ENCODE data around the gene TSPAN1. TPM values are rescaled to one million over a fixed set of nuclear protein-coding genes. Genes with fewer than 3 reads are reported as not detected.

Gene TSPAN1
- total RNA-seq, 1 experiment from 2014 or later: 134 TPM

DNA sequence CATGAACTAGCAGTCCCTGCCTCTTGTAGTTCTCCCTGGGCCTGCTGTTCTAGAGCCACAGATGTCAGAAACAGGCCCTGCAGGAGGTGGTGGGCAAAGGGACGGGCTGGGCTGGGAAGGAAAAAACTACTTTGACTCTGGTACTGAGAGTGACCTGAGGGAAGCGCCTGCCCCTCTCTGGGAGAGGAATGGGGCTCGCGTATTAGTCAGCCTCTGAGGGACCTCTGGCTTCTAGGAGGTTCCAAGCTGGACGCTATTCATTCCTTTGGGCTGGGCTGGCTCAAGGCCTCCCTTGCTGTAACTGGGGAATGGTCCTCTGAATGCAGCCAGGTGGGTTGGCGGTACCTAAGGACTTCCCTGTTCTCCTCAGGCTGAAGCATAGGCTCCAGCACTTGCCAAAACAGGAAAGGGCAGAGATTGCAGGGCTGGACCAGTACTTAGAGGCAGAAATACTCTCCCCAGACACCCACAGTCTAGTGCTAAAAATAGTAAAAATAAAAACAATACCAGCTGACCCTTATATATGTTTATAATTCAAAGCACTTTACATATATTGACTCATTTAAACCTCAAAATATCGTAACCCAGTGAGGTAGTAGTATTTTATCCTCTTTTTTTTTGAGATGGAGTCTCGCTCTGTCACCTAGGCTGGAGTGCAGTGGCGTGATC lies 16.3 kb downstream of the TSPAN1 start:
- no TSS peak for BruUV-seq (replicated peaks)
- Histone ChIP-seq H3F3A (ENCODE audit: insufficient read depth, low read depth) (peaks cover 80% of the 10 kb centered on the region), H2AFZ (no peak overlapping the region), H3K27me3 (ENCODE audit: insufficient read depth, low read depth) (no peaks in the 10 kb centered on the region), H3K36me3 (ENCODE audit: low read depth) (peaks cover 31% of the 10 kb centered on the region), H3K4me1 (replicated peaks; ENCODE audit: insufficient read depth) (peaks cover 24% of the 10 kb centered on the region), H3K9me3 (ENCODE audit: insufficient read depth, low read depth) (no peaks in the 10 kb centered on the region), H3K9me2 (ENCODE audit: insufficient read depth) (no peaks in the 10 kb centered on the region), H3K79me2 (ENCODE audit: low read depth) (peaks cover 8% of the 10 kb centered on the region), H3K4me3 (no peak overlapping the region), H4K20me1 (ENCODE audit: insufficient read depth) (peaks cover 7% of the 10 kb centered on the region; the same call in 1 of the 2 replicates), H3K27ac (no peak overlapping the region), H3K4me2 (no peak overlapping the region)
- CTCF ChIA-PET: interaction anchor here (0.7 to 1.5 kb wide), 3 partner anchors 10 to 32 kb away, joined by 3 to 7 read pairs (median 3); no protein-coding TSS in a partner anchor
- TF ChIP-seq CTCF (conservative IDR thresholded peaks at IDR 0.05) (no peak), EZH2 (IDR thresholded peaks at IDR 0.05; ENCODE audit: low read depth) (no peak)
- POLR2A ChIA-PET (ENCODE audit: unreplicated experiment): no interaction called here
- DNase-seq: no peak
- intact Hi-C loops (cut with micrococcal nuclease; ENCODE audit: unreplicated experiment): no loop called here

DNA sequence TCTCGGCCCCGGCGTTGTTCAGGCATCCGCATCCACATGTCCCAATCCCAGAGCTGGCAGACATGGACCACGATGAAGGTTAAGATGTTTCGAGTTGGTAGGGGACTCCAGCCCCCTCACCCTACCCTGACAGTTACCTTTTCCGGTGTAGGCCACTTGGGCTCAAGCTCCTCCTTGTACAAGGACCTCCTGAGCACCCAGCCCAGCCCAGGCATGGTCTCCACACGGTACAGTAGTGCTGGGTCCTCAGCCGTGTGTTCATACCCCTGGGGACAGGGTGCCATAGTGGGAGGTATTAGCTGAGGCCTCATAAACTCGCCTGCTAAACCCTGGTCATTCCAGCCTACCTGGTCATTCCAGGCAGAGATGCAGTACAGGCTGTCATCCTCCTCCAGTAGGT lies 17.3 kb downstream of the TSPAN1 start:
- Histone ChIP-seq H3K27ac (no peak overlapping the region), H2AFZ (no peak overlapping the region), H3K9me3 (ENCODE audit: insufficient read depth, low read depth) (no peaks in the 10 kb centered on the region), H3K79me2 (ENCODE audit: low read depth) (peaks cover 3% of the 10 kb centered on the region; the same call in 1 of the 2 replicates), H3F3A (ENCODE audit: insufficient read depth, low read depth) (peaks cover 84% of the 10 kb centered on the region), H4K20me1 (ENCODE audit: insufficient read depth) (peaks cover 7% of the 10 kb centered on the region; the same call in 1 of the 2 replicates), H3K4me1 (replicated peaks; ENCODE audit: insufficient read depth) (peaks cover 20% of the 10 kb centered on the region), H3K4me3 (no peak overlapping the region), H3K9me2 (ENCODE audit: insufficient read depth) (no peaks in the 10 kb centered on the region), H3K4me2 (no peak overlapping the region), H3K27me3 (ENCODE audit: insufficient read depth, low read depth) (no peaks in the 10 kb centered on the region), H3K36me3 (ENCODE audit: low read depth) (peaks cover 29% of the 10 kb centered on the region)
- intact Hi-C loops (cut with micrococcal nuclease; ENCODE audit: unreplicated experiment): no loop called here
- ChIA-PET CTCF (interaction anchor here (1.5 kb wide), 1 partner anchor 31 kb away, joined by 7 read pairs; no protein-coding TSS in a partner anchor), POLR2A (ENCODE audit: unreplicated experiment) (interaction anchor here (0.5 to 0.9 kb wide), 2 partner anchors 9 to 27 kb away, joined by 4 to 6 read pairs; no protein-coding TSS in a partner anchor)
- no peak for DNase-seq
- no peak for TF ChIP-seq EZH2 (IDR thresholded peaks at IDR 0.05; ENCODE audit: low read depth)
- no peak for TF ChIP-seq CTCF (conservative IDR thresholded peaks at IDR 0.05)
- no TSS peak for BruUV-seq (replicated peaks)

GRCh38 chr1:46193285-46193684 lies 18.4 kb downstream of the TSPAN1 start:
- no peak for DNase-seq
- Histone ChIP-seq H4K20me1 (ENCODE audit: insufficient read depth) (peaks cover 7% of the 10 kb centered on the region; the same call in 1 of the 2 replicates), H3K4me1 (replicated peaks; ENCODE audit: insufficient read depth) (peaks cover 15% of the 10 kb centered on the region), H3K9me3 (ENCODE audit: insufficient read depth, low read depth) (no peaks in the 10 kb centered on the region), H3K9me2 (ENCODE audit: insufficient read depth) (no peaks in the 10 kb centered on the region), H3K27ac (no peak overlapping the region), H2AFZ (no peak overlapping the region), H3K4me2 (no peak overlapping the region), H3K4me3 (no peak overlapping the region), H3K79me2 (ENCODE audit: low read depth) (peaks cover 10% of the 10 kb centered on the region), H3K27me3 (ENCODE audit: insufficient read depth, low read depth) (no peaks in the 10 kb centered on the region), H3K36me3 (ENCODE audit: low read depth) (peaks cover 18% of the 10 kb centered on the region), H3F3A (ENCODE audit: insufficient read depth, low read depth) (peaks cover 82% of the 10 kb centered on the region)
- ChIA-PET CTCF (no interaction called here), POLR2A (ENCODE audit: unreplicated experiment) (no interaction called here)
- intact Hi-C loops (cut with micrococcal nuclease; ENCODE audit: unreplicated experiment): no loop called here
- BruUV-seq (replicated peaks): no TSS peak
- no peak for TF ChIP-seq CTCF (conservative IDR thresholded peaks at IDR 0.05)
- TF ChIP-seq EZH2 (IDR thresholded peaks at IDR 0.05; ENCODE audit: low read depth): no peak
